CD14-positive monocyte (primary cell): Measurements from ENCODE around the gene WNT3. TPM values are rescaled to one million over a fixed set of nuclear protein-coding genes. Genes with fewer than 3 reads are reported as not detected.
A peak's percentile ranks its signal among the peaks of the same experiment; 100 is the strongest.

ENCODE experiments used
- DNase-seq, 3 donors: peaks; one replicate each; pipeline ENCODE4 v3.0.0-alpha.2; 2011 to 2022
- H2AFZ ChIP-seq: 2 replicates; pipeline ENCODE4 v1.6.0; 2012; ENCODE audit warnings: mild to moderate bottlenecking, low read depth, low read length, inconsistent platforms; ENCODE audit not compliant: insufficient read depth, poor library complexity, severe bottlenecking
- H3K27ac ChIP-seq, 2 donors: 1 replicate in 1 of 2; 2 replicates in 1 of 2; pipeline ENCODE4 v1.5.1; 2012 to 2013; ENCODE audit warnings: low read length in 2 of 2, control low read depth in 1 of 2, inconsistent platforms in 1 of 2, low read depth in 1 of 2, mild to moderate bottlenecking in 1 of 2
- H3K27me3 ChIP-seq, 2 donors: one replicate each; pipeline versions ENCODE4 v1.6.0 to v1.6.1; 2011 to 2013; ENCODE audit warnings: low read length in 2 of 2; ENCODE audit not compliant: control insufficient read depth in 2 of 2, insufficient read depth in 2 of 2
- H3K36me3 ChIP-seq, 2 donors: replicated peaks in 1 of 2; 1 replicate in 1 of 2; 2 replicates in 1 of 2; pipeline versions ENCODE4 v1.5.1 to v1.6.1; 2012 to 2013; ENCODE audit warnings: low read length in 2 of 2, control low read depth in 1 of 2, inconsistent platforms in 1 of 2, mild to moderate bottlenecking in 1 of 2; ENCODE audit not compliant: insufficient read depth in 2 of 2, control insufficient read depth in 1 of 2
- H3K4me1 ChIP-seq, 2 donors: 1 replicate in 1 of 2; 2 replicates in 1 of 2; pipeline versions ENCODE4 v1.5.1 to v1.6.1; 2012 to 2013; ENCODE audit warnings: low read length in 2 of 2, control low read depth in 1 of 2, inconsistent platforms in 1 of 2, mild to moderate bottlenecking in 1 of 2, moderate library complexity in 1 of 2; ENCODE audit not compliant: insufficient read depth in 2 of 2, control insufficient read depth in 1 of 2
- H3K4me2 ChIP-seq: replicated peaks from 2 replicates; pipeline ENCODE3; 2012; ENCODE audit warnings: low read length, moderate library complexity, mild to moderate bottlenecking; ENCODE audit not compliant: poor library complexity, severe bottlenecking; ENCODE audit errors: extremely low read depth
- H3K4me3 ChIP-seq, 3 experiments: fragments of 200-600 bp in 1 of 3; sonication (generic) in 1 of 3; replicated peaks in 1 of 3; 1 replicate in 2 of 3; 2 replicates in 1 of 3; pipeline ENCODE4 v1.5.1; 2011 to 2013; ENCODE audit warnings: low read length in 3 of 3, mild to moderate bottlenecking in 3 of 3, control low read depth in 2 of 3, low read depth in 2 of 3, inconsistent platforms in 1 of 3, moderate library complexity in 1 of 3
- H3K79me2 ChIP-seq: 2 replicates; pipeline ENCODE4 v1.6.0; 2012; ENCODE audit warnings: mild to moderate bottlenecking, control low read depth, inconsistent platforms, low read length, moderate library complexity; ENCODE audit not compliant: insufficient read depth
- H3K9ac ChIP-seq: 2 replicates; pipeline ENCODE4 v1.6.0; 2017; ENCODE audit warnings: low read length, mild to moderate bottlenecking; ENCODE audit not compliant: insufficient read depth, poor library complexity, severe bottlenecking
- H3K9me3 ChIP-seq, 2 donors: replicated peaks in 1 of 2; 1 replicate in 1 of 2; 2 replicates in 1 of 2; pipeline versions ENCODE4 v1.5.1 to v1.6.1; 2012 to 2013; ENCODE audit warnings: low read length in 2 of 2, control low read depth in 1 of 2; ENCODE audit not compliant: control insufficient read depth in 1 of 2, insufficient read depth in 1 of 2
- H4K20me1 ChIP-seq: 2 replicates; pipeline ENCODE4 v1.6.0; 2012; ENCODE audit warnings: mild to moderate bottlenecking, low read length, control low read depth, moderate library complexity; ENCODE audit not compliant: insufficient read depth
- H3K27ac Mint-ChIP-seq, 7 donors: one replicate each; pipeline ENCODE4 v1.8.0; 2020; ENCODE audit warnings: mild to moderate bottlenecking in 7 of 7, mixed read lengths in 7 of 7, moderate library complexity in 6 of 7, inconsistent platforms in 2 of 7
- H3K27me3 Mint-ChIP-seq, 3 donors: one replicate each; pipeline ENCODE4 v1.8.0; 2021 to 2022; ENCODE audit warnings: low read depth in 3 of 3, mild to moderate bottlenecking in 3 of 3, mixed read lengths in 3 of 3, moderate library complexity in 3 of 3, inconsistent platforms in 1 of 3
- H3K36me3 Mint-ChIP-seq, 2 donors: one replicate each; pipeline ENCODE4 v1.8.0; 2020; ENCODE audit warnings: mixed read lengths in 2 of 2, inconsistent platforms in 1 of 2, mild to moderate bottlenecking in 1 of 2
- H3K4me1 Mint-ChIP-seq: one replicate; pipeline ENCODE4 v1.8.0; 2020; ENCODE audit warnings: mild to moderate bottlenecking, mixed read lengths
- H3K4me3 Mint-ChIP-seq, 2 donors: one replicate each; pipeline ENCODE4 v1.8.0; 2020; ENCODE audit warnings: mild to moderate bottlenecking in 2 of 2, mixed read lengths in 2 of 2, moderate library complexity in 1 of 2
- H3K9me3 Mint-ChIP-seq, 7 donors: one replicate each; pipeline ENCODE4 v1.8.0; 2020 to 2022; ENCODE audit warnings: mixed read lengths in 7 of 7, mild to moderate bottlenecking in 6 of 7, moderate library complexity in 6 of 7, inconsistent platforms in 2 of 7
- CTCF ChIP-seq: fragments of 200-600 bp; IDR thresholded peaks from one replicate; pipeline ENCODE4 v1.8.0; 2022; ENCODE audit warnings: antibody characterized with exemption, mild to moderate bottlenecking
- WGBS: methylation state at CpG from one replicate; pipeline ENCODE4 v1.1.5; 2013; ENCODE audit warnings: missing lambda C conversion rate; ENCODE audit not compliant: insufficient coverage; 5-methylcytosine and 5-hydroxymethylcytosine counted together
- intact Hi-C, 2 donors: fragments of 100-400 bp; cut with micrococcal nuclease; formaldehyde crosslinking; loops; one replicate each; pipeline versions ENCODE4 v1.15.0 to v1.15.1; 2023
- polyA plus RNA-seq, 3 donors: library from polyadenylated mRNA; depleted of rRNA in 1 of 3; unstranded in 2 of 3; stranded (reverse) in 1 of 3; fragments of 300-500 nt in 2 of 3; fragments of >200 nt in 1 of 3; fragmentation: Illumina TruSeq in 2 of 3; gene quantifications; 1 replicate in 2 of 3; 2 replicates in 1 of 3; pipeline ENCODE4 v1.2.3, GENCODE V29; 2012 to 2021

WNT3 gene
- polyA plus RNA-seq, 3 donors, result 0.01 TPM; not detected in 2

GRCh38 chr17:46821482-46822387 lies 3.2 kb upstream of the WNT3 start:
- WGBS, result 20% methylated on average over 27 of the region's 31 CpGs
- peaks cover 35% of the 10 kb centered on the region for H3K4me1 Mint-ChIP-seq
- Histone ChIP-seq H3K9me3 (peaks cover 0 to 41% of the 10 kb centered on the region in 2 donors), H3K4me2 (no peak overlapping the region), H3K27me3 (peaks cover 53 to 67% of the 10 kb centered on the region in 2 donors), H3K4me3 (no peak overlapping the region), H3K36me3 (no peaks in the 10 kb centered on the region), H3K79me2 (no peaks in the 10 kb centered on the region), H4K20me1 (no peaks in the 10 kb centered on the region), H3K27ac (no peak overlapping the region), H3K9ac (no peak overlapping the region), H2AFZ (no peak overlapping the region), H3K4me1 (peaks cover 21 to 23% of the 10 kb centered on the region in 2 donors)
- TF ChIP-seq CTCF, result no peak
- peak overlapping the region in 1 of 7 donors; percentile 14 for H3K27ac Mint-ChIP-seq
- H3K36me3 Mint-ChIP-seq, result peaks cover 3 to 4% of the 10 kb centered on the region in 2 donors
- peaks cover 70 to 86% (median 75%) of the 10 kb centered on the region in 3 donors for H3K27me3 Mint-ChIP-seq
- no peak for DNase-seq
- H3K9me3 Mint-ChIP-seq, result peaks cover 2 to 30% (median 6%) of the 10 kb centered on the region in 7 donors
- intact Hi-C loops, result no loop called here
- H3K4me3 Mint-ChIP-seq, result peak overlapping the region in 1 of 2 donors; percentile 82

GRCh38 chr17:46820592-46821450 lies 2.3 kb upstream of the WNT3 start:
- no peak for DNase-seq
- H3K27ac ChIP-seq, result no peak overlapping the region
- intact Hi-C loops, result no loop called here
- Mint-ChIP-seq H3K4me3 (peak overlapping the region in 1 of 2 donors; percentile 90), H3K27ac (no peak overlapping the region), H3K27me3 (peaks cover 77 to 93% (median 84%) of the 10 kb centered on the region in 3 donors), H3K4me1 (peaks cover 35% of the 10 kb centered on the region), H3K9me3 (peaks cover 2 to 31% (median 10%) of the 10 kb centered on the region in 7 donors), H3K36me3 (peaks cover 3 to 4% of the 10 kb centered on the region in 2 donors)
- no peak overlapping the region for H3K4me2 ChIP-seq
- no peak overlapping the region for H3K9ac ChIP-seq
- WGBS, result 48% methylated on average over 5 of the region's 13 CpGs
- H3K4me1 ChIP-seq, result peaks cover 21 to 23% of the 10 kb centered on the region in 2 donors
- H2AFZ ChIP-seq, result no peak overlapping the region
- peaks cover 60 to 76% of the 10 kb centered on the region in 2 donors for H3K27me3 ChIP-seq
- H4K20me1 ChIP-seq, result no peaks in the 10 kb centered on the region
- no peaks in the 10 kb centered on the region for H3K79me2 ChIP-seq
- no peak overlapping the region for H3K4me3 ChIP-seq
- H3K36me3 ChIP-seq, result no peaks in the 10 kb centered on the region
- TF ChIP-seq CTCF, result no peak
- peaks cover 0 to 41% of the 10 kb centered on the region in 2 donors for H3K9me3 ChIP-seq
